Esophagus muscularis mucosa (tissue), 4 donors: ENCODE measurements around the gene FBXO8. TPM values are rescaled to one million over a fixed set of nuclear protein-coding genes. Genes with fewer than 3 reads are reported as not detected.
A peak's percentile ranks its signal among the peaks of the same experiment; 100 is the strongest.

Experiments
- DNase-seq: peaks from one replicate; pipeline ENCODE4 v3.0.0-alpha.2; 2017; ENCODE audit errors: extremely low spot score
- H3K27ac ChIP-seq, 4 donors: fragments of 200-600 bp; sonication (generic); replicated peaks in 1 of 4; 1 replicate in 3 of 4; 2 replicates in 1 of 4; pipeline ENCODE4 v1.5.1; 2016 to 2019; ENCODE audit warnings: mild to moderate bottlenecking in 1 of 4
- H3K27me3 ChIP-seq, 4 donors: fragments of 200-600 bp; sonication (generic); one replicate each; pipeline versions ENCODE4 v1.5.1 to v1.6.0; 2016 to 2019
- H3K36me3 ChIP-seq, 4 donors: fragments of 200-600 bp; sonication (generic); one replicate each; pipeline ENCODE4 v1.5.1; 2016 to 2019
- H3K4me1 ChIP-seq, 4 donors: fragments of 200-600 bp; sonication (generic); one replicate each; pipeline ENCODE4 v1.5.1; 2016 to 2019
- H3K4me3 ChIP-seq, 4 donors: fragments of 200-600 bp; sonication (generic); 1 replicate in 2 of 4; 2 replicates in 2 of 4; pipeline ENCODE4 v1.5.1; 2016 to 2019; ENCODE audit warnings: mild to moderate bottlenecking in 4 of 4, moderate library complexity in 1 of 4
- H3K9me3 ChIP-seq, 4 donors: fragments of 200-600 bp; sonication (generic); 1 replicate in 3 of 4; 2 replicates in 1 of 4; pipeline ENCODE4 v1.5.1; 2016 to 2019
- CTCF ChIP-seq, 3 experiments: fragments of 200-600 bp in 2 of 3; fragments of 450-650 bp in 1 of 3; sonication (generic) in 2 of 3; IDR thresholded peaks; one replicate each; pipeline ENCODE4 v1.5.1; 2017 to 2019; ENCODE audit warnings: antibody characterized with exemption in 3 of 3, mild to moderate bottlenecking in 2 of 3, moderate library complexity in 1 of 3
- EP300 ChIP-seq: sonication (generic); formaldehyde crosslinking; IDR thresholded peaks from one replicate; pipeline ENCODE4 v1.6.1; 2017; ENCODE audit warnings: antibody characterized with exemption
- POLR2A ChIP-seq: fragments of 450-650 bp; IDR thresholded peaks from one replicate; pipeline ENCODE4 v1.6.1; 2017; ENCODE audit warnings: antibody characterized with exemption, moderate library complexity, mild to moderate bottlenecking, low read depth
- POLR2AphosphoS5 ChIP-seq, 2 donors: sonication (generic); formaldehyde crosslinking; IDR thresholded peaks; one replicate each; pipeline ENCODE4 v1.6.1; 2017; ENCODE audit warnings: antibody characterized with exemption in 2 of 2
- WGBS: methylation state at CpG from one replicate; pipeline ENCODE4 v1.1.5; 2018; 5-methylcytosine and 5-hydroxymethylcytosine counted together
- intact Hi-C: fragments of 100-400 bp; cut with DNase I; formaldehyde crosslinking; loops from one replicate; pipeline ENCODE4 v1.15.1; 2023
- total RNA-seq, 4 donors: library from RNA; depleted of rRNA; stranded (reverse); fragments of >200 nt; gene quantifications; one replicate each; pipeline versions ENCODE4 v1.1.0 to v1.2.1, GENCODE V29; 2016

FBXO8 gene
- total RNA-seq, 4 donors from 2014 or later, result 32.0 to 48.0 (median 45.5) TPM

- no peak for TF ChIP-seq CTCF (IDR thresholded peaks at IDR 0.05)
- no peak for TF ChIP-seq POLR2A
- no peak for TF ChIP-seq POLR2AphosphoS5 (IDR thresholded peaks at IDR 0.05)
- TF ChIP-seq EP300, result no peak
- no peaks in the 10 kb centered on the region for H3K36me3 ChIP-seq
- H3K4me3 ChIP-seq, result no peak overlapping the region
- no peaks in the 10 kb centered on the region for H3K9me3 ChIP-seq
- 64% methylated on average over 9 of the region's 9 CpGs for WGBS
- peaks cover 0 to 8% (median 0%) of the 10 kb centered on the region in 4 donors for H3K27me3 ChIP-seq
- no peaks in the 10 kb centered on the region for H3K4me1 ChIP-seq
- intact Hi-C loops, result no loop called here
- no peak overlapping the region for H3K27ac ChIP-seq
- DNase-seq, result no peak
Observed at GRCh38 chr4:174225349-174226049, 58.0 kb downstream of the FBXO8 start.

GRCh38 chr4:174224550-174224949 lies 58.9 kb downstream of the FBXO8 start:
- DNase-seq, result no peak
- Histone ChIP-seq H3K27me3 (peaks cover 0 to 8% (median 0%) of the 10 kb centered on the region in 4 donors), H3K4me3 (no peak overlapping the region), H3K27ac (no peak overlapping the region), H3K36me3 (no peaks in the 10 kb centered on the region), H3K9me3 (no peaks in the 10 kb centered on the region), H3K4me1 (no peaks in the 10 kb centered on the region)
- intact Hi-C loops, result no loop called here
- no peak for TF ChIP-seq POLR2AphosphoS5 (IDR thresholded peaks at IDR 0.05)
- TF ChIP-seq CTCF (IDR thresholded peaks at IDR 0.05), result no peak
- no peak for TF ChIP-seq POLR2A
- no peak for TF ChIP-seq EP300
- WGBS, result 85% methylated on average over 1 of the region's 1 CpG

GRCh38 chr4:174222266-174222872 lies 61.1 kb downstream of the FBXO8 start:
- 47% methylated on average over 4 of the region's 4 CpGs for WGBS

GRCh38 chr4:174218127-174218790 lies 65.2 kb downstream of the FBXO8 start:
- Histone ChIP-seq H3K36me3 (no peaks in the 10 kb centered on the region), H3K4me1 (peaks cover 30 to 45% (median 43%) of the 10 kb centered on the region in 4 donors), H3K27ac (no peak overlapping the region), H3K9me3 (no peaks in the 10 kb centered on the region), H3K27me3 (peaks cover 7 to 59% (median 52%) of the 10 kb centered on the region in 4 donors), H3K4me3 (peak overlapping the region; percentile 37 to 48 (median 41))
- WGBS, result 27% methylated on average over 26 of the region's 26 CpGs
- intact Hi-C loops, result no loop called here
- no peak for TF ChIP-seq POLR2A
- TF ChIP-seq EP300, result no peak
- no peak for TF ChIP-seq CTCF (IDR thresholded peaks at IDR 0.05)
- TF ChIP-seq POLR2AphosphoS5 (IDR thresholded peaks at IDR 0.05), result no peak
- no peak for DNase-seq

More at GRCh38 chr4:174222266-174222872, 61.1 kb downstream of the FBXO8 start:
- intact Hi-C loops, result no loop called here
- Histone ChIP-seq H3K9me3 (no peaks in the 10 kb centered on the region), H3K27me3 (peaks cover 0 to 26% (median 11%) of the 10 kb centered on the region in 4 donors), H3K4me3 (no peak overlapping the region), H3K36me3 (no peaks in the 10 kb centered on the region), H3K4me1 (peaks cover 5 to 12% (median 10%) of the 10 kb centered on the region in 4 donors), H3K27ac (no peak overlapping the region)
- peak; percentile 55 to 68 (median 58) for TF ChIP-seq CTCF (IDR thresholded peaks at IDR 0.05)
- TF ChIP-seq EP300, result no peak
- DNase-seq, result no peak
